Panc1 (cell line): Measurements from ENCODE around the gene CYP2J2. TPM values are rescaled to one million over a fixed set of nuclear protein-coding genes. Genes with fewer than 3 reads are reported as not detected.

Source experiments
- ATAC-seq: fragments of 200-7000 bp; cut with Tn5 transposase; 2 replicates; pipeline ENCODE4 v1.9.1; 2020; ENCODE audit warnings: mild to moderate bottlenecking, moderate library complexity
- BruUV-seq: library from RNA; stranded (reverse); fragments of 400-500 nt; replicated peaks from 2 replicates; lab custom pipeline; 2021; lab: Mats Ljungman, UMichigan
- CTCF ChIA-PET: fragments of 300-600 bp; sonication (Branson Sonifier 250); formaldehyde crosslinking; loops from one replicate; lab custom pipeline; 2022; ENCODE audit warnings: antibody characterized with exemption; lab: Charles Lee
- POLR2A ChIA-PET: fragments of 300-600 bp; sonication (Branson Sonifier 250); formaldehyde crosslinking; loops from one replicate; lab custom pipeline; 2022; ENCODE audit warnings: antibody characterized with exemption; lab: Charles Lee
- DNase-seq: peaks from one replicate; pipeline ENCODE4 v3.0.0-alpha.2; 2010; ENCODE audit warnings: low read depth, low spot score
- H3K27ac ChIP-seq: 2 replicates; pipeline ENCODE4 v1.5.1; 2011; ENCODE audit warnings: mild to moderate bottlenecking, low read length, inconsistent platforms
- H3K27me3 ChIP-seq: fragments of 200-500 bp; sonication (Bioruptor generic); 2 replicates; pipeline ENCODE4 v1.6.0; 2014; ENCODE audit warnings: low read length, inconsistent platforms; ENCODE audit not compliant: control insufficient read depth, insufficient read depth
- H3K36me3 ChIP-seq: fragments of 200-500 bp; sonication (Bioruptor generic); 2 replicates; pipeline ENCODE4 v1.5.1; 2014; ENCODE audit warnings: inconsistent platforms, mild to moderate bottlenecking, low read length, moderate library complexity; ENCODE audit not compliant: control insufficient read depth, insufficient read depth
- H3K4me1 ChIP-seq: 2 replicates; pipeline ENCODE4 v1.5.1; 2011; ENCODE audit warnings: inconsistent platforms, mild to moderate bottlenecking, low read length, moderate library complexity; ENCODE audit not compliant: control insufficient read depth, insufficient read depth
- H3K4me3 ChIP-seq, 2 experiments: 2 replicates each; pipeline ENCODE4 v1.5.1; 2011 to 2012; ENCODE audit warnings: low read depth in 2 of 2, low read length in 2 of 2, mild to moderate bottlenecking in 2 of 2, inconsistent platforms in 1 of 2, moderate library complexity in 1 of 2
- H3K9me3 ChIP-seq: fragments of 200-500 bp; sonication (Bioruptor generic); 2 replicates; pipeline ENCODE4 v1.5.1; 2014; ENCODE audit warnings: low read depth, mild to moderate bottlenecking, inconsistent platforms, low read length, moderate library complexity; ENCODE audit not compliant: control insufficient read depth, insufficient read depth
- CTCF ChIP-seq: fragments of 450-650 bp; IDR thresholded peaks from 2 replicates; pipeline ENCODE4 v1.5.1; 2017; ENCODE audit warnings: mild to moderate bottlenecking
- POLR2AphosphoS5 ChIP-seq: IDR thresholded peaks from 2 replicates; pipeline ENCODE4 v1.6.1; 2012; ENCODE audit warnings: mild to moderate bottlenecking, low read depth, low read length, moderate library complexity
- REST ChIP-seq, 2 experiments: IDR thresholded peaks; 2 replicates each; pipeline ENCODE4 v1.6.1; 2011 to 2012; ENCODE audit warnings: low read depth in 2 of 2, control low read depth in 1 of 2, low read length in 1 of 2, mild to moderate bottlenecking in 1 of 2, moderate library complexity in 1 of 2; ENCODE audit not compliant: insufficient read depth in 1 of 2
- SIN3A ChIP-seq: IDR thresholded peaks from 2 replicates; pipeline ENCODE4 v1.6.1; 2012; ENCODE audit warnings: low read depth, mild to moderate bottlenecking, low read length, moderate library complexity, borderline replicate concordance; ENCODE audit not compliant: insufficient read depth
- TCF7L2 ChIP-seq: IDR thresholded peaks from 2 replicates; pipeline ENCODE4 v1.6.1; 2011; ENCODE audit warnings: mild to moderate bottlenecking, low read depth, low read length, inconsistent platforms
- in situ Hi-C: cut with HindIII; loops from 2 replicates; pipeline ENCODE4 v1.10.0; 2016; ENCODE audit warnings: low sequenced_read_pairs, low pct_unique_long_range_greater_than_20kb
- intact Hi-C: fragments of 100-400 bp; cut with micrococcal nuclease; formaldehyde crosslinking; loops from one replicate; pipeline ENCODE4 v1.10.0; 2022; ENCODE audit not compliant: unreplicated experiment
- total RNA-seq: library from RNA; stranded (reverse); gene quantifications from one replicate; pipeline ENCODE4 v1.2.1, GENCODE V29; 2021; ENCODE audit not compliant: unreplicated experiment

Gene CYP2J2
- total RNA-seq, 1 experiment from 2014 or later, result not detected

- ATAC-seq (no peak), DNase-seq (no peak)
- H3K36me3 ChIP-seq, result no peaks in the 10 kb centered on the region
- H3K27me3 ChIP-seq, result no peaks in the 10 kb centered on the region
- no peaks in the 10 kb centered on the region; the same call in 1 of the 2 replicates for H3K9me3 ChIP-seq
- in situ Hi-C loops (no loop called here), intact Hi-C loops (no loop called here)
- POLR2A ChIA-PET, result interaction anchor here (0.6 kb wide), 1 partner anchor 731 kb away, joined by 8 read pairs; no protein-coding TSS in a partner anchor
- no peak overlapping the region for H3K4me3 ChIP-seq
- TF ChIP-seq POLR2AphosphoS5 (no peak), CTCF (no peak), TCF7L2 (no peak), SIN3A (no peak), REST (IDR thresholded peaks at IDR 0.05; ENCODE audit: insufficient read depth in 1 of 2, low read depth in 2 of 2, low read length in 1 of 2) (no peak)
- no peak overlapping the region for H3K27ac ChIP-seq
- no peaks in the 10 kb centered on the region; the same call in 1 of the 2 replicates for H3K4me1 ChIP-seq
- CTCF ChIA-PET, result interaction anchor here (1.0 kb wide), 1 partner anchor 70 kb away, joined by 3 read pairs; no protein-coding TSS in a partner anchor
- BruUV-seq, result no TSS peak
These were observed 49.4 kb downstream of the CYP2J2 start for GRCh38 chr1:59877108-59877682.

GRCh38 chr1:59871746-59872145 is 54.8 kb downstream of the CYP2J2 start:
- Histone ChIP-seq H3K36me3 (no peaks in the 10 kb centered on the region), H3K4me1 (no peaks in the 10 kb centered on the region), H3K9me3 (no peaks in the 10 kb centered on the region), H3K27ac (no peak overlapping the region), H3K4me3 (no peak overlapping the region), H3K27me3 (no peaks in the 10 kb centered on the region)
- no peak for TF ChIP-seq REST (IDR thresholded peaks at IDR 0.05; ENCODE audit: insufficient read depth in 1 of 2, low read depth in 2 of 2, low read length in 1 of 2)
- TF ChIP-seq TCF7L2, result no peak
- TF ChIP-seq SIN3A, result no peak
- no peak for TF ChIP-seq POLR2AphosphoS5
- TF ChIP-seq CTCF, result no peak
- CTCF ChIA-PET, result no interaction called here
- BruUV-seq, result no TSS peak
- in situ Hi-C loops (no loop called here), intact Hi-C loops (no loop called here)
- DNase-seq, result no peak
- ATAC-seq, result no peak
- POLR2A ChIA-PET, result no interaction called here
